Fibroblast of lung (primary cell): Measurements from ENCODE around the gene MACROD2.

Experiments
- CTCF ChIP-seq, 2 donors: IDR thresholded peaks in 1 of 2; conservative IDR thresholded peaks in 1 of 2; 1 replicate in 1 of 2; 2 replicates in 1 of 2; pipeline ENCODE4 v1.5.1; 2011 to 2012; ENCODE audit warnings: low read length in 2 of 2, control low read depth in 1 of 2, inconsistent platforms in 1 of 2, low read depth in 1 of 2, mild to moderate bottlenecking in 1 of 2
- EZH2 ChIP-seq: IDR thresholded peaks from 2 replicates; pipeline ENCODE4 v1.5.1; 2012; ENCODE audit warnings: low read length, control low read depth, mild to moderate bottlenecking; ENCODE audit errors: missing control alignments

GRCh38 chr20:14966808-14967207 is 971.5 kb downstream of the MACROD2 start:
- TF ChIP-seq CTCF (conservative IDR thresholded peaks at IDR 0.05 in 1 of 2, IDR thresholded peaks at IDR 0.05 in 1 of 2; ENCODE audit: low read depth in 1 of 2, low read length in 2 of 2): no peak
- no peak for TF ChIP-seq EZH2
